ENCODE data around the gene WDR70.

WDR70 gene

DNA sequence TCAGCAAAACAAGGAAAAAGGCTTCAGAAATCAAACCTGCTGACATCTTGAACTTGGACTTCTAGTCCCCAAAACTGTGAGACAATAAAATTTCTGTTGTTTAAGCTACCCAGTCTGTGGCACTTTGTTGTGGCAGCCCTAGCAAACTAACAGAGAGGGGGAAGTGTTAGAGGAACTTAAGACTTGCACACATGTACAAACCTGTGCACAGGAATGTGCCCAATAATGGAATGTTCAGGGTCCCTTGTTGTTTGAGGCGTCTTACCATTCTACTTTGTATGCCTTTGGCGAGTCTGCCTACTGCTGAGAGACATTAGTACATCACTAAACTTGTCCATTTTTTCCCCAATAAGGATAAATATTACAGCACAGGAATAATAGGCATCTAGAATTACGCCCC, 160.3 kb downstream of the WDR70 start:
- Histone ChIP-seq H3K4me3 (IDR thresholded peaks at IDR 0.05; ENCODE audit: insufficient read depth, low read depth, low read length) (no peak overlapping the region), H3K4me2 (no peak overlapping the region), H2AFZ (ENCODE audit: low read depth) (no peak overlapping the region), H3K27ac (no peak overlapping the region), H3K4me1 (ENCODE audit: low read depth, poor library complexity, severe bottlenecking) (no peaks in the 10 kb centered on the region), H3K27me3 (ENCODE audit: insufficient read depth, low read depth) (no peaks in the 10 kb centered on the region), H4K20me1 (ENCODE audit: insufficient read depth) (no peaks in the 10 kb centered on the region), H3K79me2 (ENCODE audit: insufficient read depth, low read depth) (no peaks in the 10 kb centered on the region), H3K36me3 (ENCODE audit: insufficient read depth) (no peaks in the 10 kb centered on the region), H3K9ac (no peak overlapping the region)
- TF ChIP-seq CTCF (conservative IDR thresholded peaks at IDR 0.05; ENCODE audit: low read depth, low read length): no peak

DNA sequence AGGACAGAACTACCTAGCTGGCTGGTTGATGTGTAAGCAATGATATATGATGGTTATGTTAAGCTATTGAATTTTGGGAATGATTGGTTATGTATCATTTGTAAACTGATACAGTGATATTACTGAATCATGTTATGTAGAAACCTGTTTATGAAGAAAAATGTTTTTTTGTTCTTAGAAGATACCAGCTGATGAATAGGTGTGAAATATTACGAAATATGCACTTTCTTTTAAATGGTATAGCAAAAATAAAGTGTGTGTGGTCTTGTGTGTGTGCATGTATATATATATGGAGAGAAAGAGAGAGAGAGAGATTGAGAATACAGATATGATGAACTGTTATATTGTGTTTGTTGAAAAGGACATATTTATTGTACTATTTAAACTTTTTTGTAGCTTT, 164.1 kb downstream of the WDR70 start:
- Histone ChIP-seq H3K4me3 (IDR thresholded peaks at IDR 0.05; ENCODE audit: insufficient read depth, low read depth, low read length) (no peak overlapping the region), H4K20me1 (ENCODE audit: insufficient read depth) (no peaks in the 10 kb centered on the region), H3K9ac (no peak overlapping the region), H3K27ac (no peak overlapping the region), H3K4me2 (no peak overlapping the region), H3K4me1 (ENCODE audit: low read depth, poor library complexity, severe bottlenecking) (no peaks in the 10 kb centered on the region), H2AFZ (ENCODE audit: low read depth) (no peak overlapping the region), H3K36me3 (ENCODE audit: insufficient read depth) (no peaks in the 10 kb centered on the region), H3K27me3 (ENCODE audit: insufficient read depth, low read depth) (no peaks in the 10 kb centered on the region), H3K79me2 (ENCODE audit: insufficient read depth, low read depth) (no peaks in the 10 kb centered on the region)
- no peak for TF ChIP-seq CTCF (conservative IDR thresholded peaks at IDR 0.05; ENCODE audit: low read depth, low read length)

- no peak overlapping the region for H2AFZ ChIP-seq (ENCODE audit: low read depth)
- H3K9ac ChIP-seq: no peak overlapping the region
- H3K36me3 ChIP-seq (ENCODE audit: insufficient read depth): no peaks in the 10 kb centered on the region
- no peaks in the 10 kb centered on the region for H3K27me3 ChIP-seq (ENCODE audit: insufficient read depth, low read depth)
- no peaks in the 10 kb centered on the region for H3K79me2 ChIP-seq (ENCODE audit: insufficient read depth, low read depth)
- no peak for TF ChIP-seq CTCF (conservative IDR thresholded peaks at IDR 0.05; ENCODE audit: low read depth, low read length)
- H3K4me3 ChIP-seq (IDR thresholded peaks at IDR 0.05; ENCODE audit: insufficient read depth, low read depth, low read length): no peak overlapping the region
- H3K27ac ChIP-seq: no peak overlapping the region
- no peak overlapping the region for H3K4me2 ChIP-seq
- no peaks in the 10 kb centered on the region for H4K20me1 ChIP-seq (ENCODE audit: insufficient read depth)
- H3K4me1 ChIP-seq (ENCODE audit: low read depth, poor library complexity, severe bottlenecking): no peaks in the 10 kb centered on the region
Observed at GRCh38 chr5:37549411-37549810, 170.3 kb downstream of the WDR70 start.

DNA sequence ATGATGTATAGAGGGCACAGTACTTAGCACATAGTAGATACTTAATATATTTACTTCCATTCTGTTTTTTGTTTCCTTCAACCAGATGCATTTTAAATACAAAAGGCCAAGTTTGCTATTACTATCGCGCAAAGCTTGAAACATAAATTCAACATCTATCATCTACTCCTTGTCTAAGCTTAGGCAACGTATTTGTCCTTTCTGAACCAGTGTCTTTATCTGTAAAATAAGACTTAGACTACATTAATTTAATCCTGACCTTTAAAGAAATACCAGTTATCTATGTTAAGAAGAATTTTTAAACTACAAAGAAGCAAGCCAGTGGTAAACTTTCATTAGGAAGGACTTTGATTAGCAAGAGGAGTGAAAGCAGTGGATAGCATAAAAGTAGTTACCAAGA, 173.0 kb downstream of the WDR70 start:
- Histone ChIP-seq H3K36me3 (ENCODE audit: insufficient read depth) (no peaks in the 10 kb centered on the region), H3K4me2 (no peak overlapping the region), H2AFZ (ENCODE audit: low read depth) (no peak overlapping the region), H3K27ac (no peak overlapping the region), H3K4me3 (IDR thresholded peaks at IDR 0.05; ENCODE audit: insufficient read depth, low read depth, low read length) (no peak overlapping the region), H3K4me1 (ENCODE audit: low read depth, poor library complexity, severe bottlenecking) (no peaks in the 10 kb centered on the region), H3K27me3 (ENCODE audit: insufficient read depth, low read depth) (no peaks in the 10 kb centered on the region), H4K20me1 (ENCODE audit: insufficient read depth) (no peaks in the 10 kb centered on the region), H3K79me2 (ENCODE audit: insufficient read depth, low read depth) (no peaks in the 10 kb centered on the region), H3K9ac (no peak overlapping the region)
- no peak for TF ChIP-seq CTCF (conservative IDR thresholded peaks at IDR 0.05; ENCODE audit: low read depth, low read length)

All from KMS-11 (cell line).